Epithelial cell of esophagus (primary cell): ENCODE measurements around the gene DIP2C.

Experiments used
- DNase-seq: peaks from one replicate; pipeline ENCODE4 v3.0.0; 2010; ENCODE audit warnings: low read depth
- H3K4me3 ChIP-seq: 2 replicates; pipeline ENCODE4 v1.5.1; 2011; ENCODE audit warnings: mild to moderate bottlenecking, low read length, control low read depth
- CTCF ChIP-seq: IDR thresholded peaks from 2 replicates; pipeline ENCODE4 v1.5.1; 2011; ENCODE audit warnings: low read depth, mild to moderate bottlenecking, low read length, control low read depth, inconsistent platforms; ENCODE audit not compliant: insufficient read depth; ENCODE audit errors: missing control alignments

The DIP2C gene

GRCh38 chr10:470339-471003 is 219.0 kb downstream of the DIP2C start:
- no peak for DNase-seq
- no peak for TF ChIP-seq CTCF
- H3K4me3 ChIP-seq, result no peak overlapping the region

- H3K4me3 ChIP-seq, result no peak overlapping the region
- no peak for DNase-seq
These were observed 219.5 kb downstream of the DIP2C start for GRCh38 chr10:469947-470338.

GRCh38 chr10:459743-460142 is 229.7 kb downstream of the DIP2C start:
- no peak overlapping the region for H3K4me3 ChIP-seq
- no peak for TF ChIP-seq CTCF
- no peak for DNase-seq

More at GRCh38 chr10:469947-470338, 219.5 kb downstream of the DIP2C start:
- no peak for TF ChIP-seq CTCF

GRCh38 chr10:458421-458851 is 231.0 kb downstream of the DIP2C start:
- no peak for TF ChIP-seq CTCF
- DNase-seq, result no peak

GRCh38 chr10:456486-456885 is 233.0 kb downstream of the DIP2C start:
- no peak overlapping the region for H3K4me3 ChIP-seq
- no peak for DNase-seq
- TF ChIP-seq CTCF, result no peak

More at GRCh38 chr10:458421-458851, 231.0 kb downstream of the DIP2C start:
- no peak overlapping the region for H3K4me3 ChIP-seq

- H3K4me3 ChIP-seq, result no peak overlapping the region
- TF ChIP-seq CTCF, result no peak
- DNase-seq, result peak; percentile 90
These were observed 234.6 kb downstream of the DIP2C start for GRCh38 chr10:454860-455259.

GRCh38 chr10:453647-454046 is 235.8 kb downstream of the DIP2C start:
- no peak for DNase-seq
- no peak overlapping the region for H3K4me3 ChIP-seq
- TF ChIP-seq CTCF, result no peak
